Measurements from ENCODE around the gene RHOF. TPM values are rescaled to one million over a fixed set of nuclear protein-coding genes. Genes with fewer than 3 reads are reported as not detected.

The RHOF gene
- polyA plus RNA-seq, 3 donors from 2014 or later = 97.6 to 183 (median 128) TPM

- H3K36me3 Mint-ChIP-seq = peaks cover 5 to 19% (median 7%) of the 10 kb centered on the region in 3 donors
- peaks cover 17 to 46% (median 32%) of the 10 kb centered on the region in 3 donors for H3K27me3 Mint-ChIP-seq (ENCODE audit: low read depth in 3 of 3)
- DNase-seq = peak; percentile 67 to 76 (median 75)
These were observed 4.2 kb downstream of the RHOF start for GRCh38 chr12:121789233-121789781.

GRCh38 chr12:121788176-121788818, 5.2 kb downstream of the RHOF start:
- Mint-ChIP-seq H3K27ac (peak overlapping the region; percentile 99 to 100 (median 100)), H3K4me1 (peaks cover 88 to 89% of the 10 kb centered on the region in 2 donors), H3K36me3 (peaks cover 8 to 19% (median 11%) of the 10 kb centered on the region in 3 donors), H3K9me3 (no peaks in the 10 kb centered on the region), H3K4me3 (peak overlapping the region; percentile 86 to 95 (median 92)), H3K27me3 (ENCODE audit: low read depth in 3 of 3) (peaks cover 15 to 46% (median 32%) of the 10 kb centered on the region in 3 donors)
- DNase-seq = no peak

More at GRCh38 chr12:121789233-121789781, 4.2 kb downstream of the RHOF start:
- no peaks in the 10 kb centered on the region for H3K9me3 Mint-ChIP-seq
- H3K4me3 Mint-ChIP-seq = peak overlapping the region; percentile 86 to 95 (median 92)
- peaks cover 80 to 84% of the 10 kb centered on the region in 2 donors for H3K4me1 Mint-ChIP-seq
- H3K27ac Mint-ChIP-seq = peak overlapping the region; percentile 99 to 100 (median 100)

- Mint-ChIP-seq H3K36me3 (peaks cover 8 to 19% (median 11%) of the 10 kb centered on the region in 3 donors), H3K4me1 (peaks cover 92 to 95% of the 10 kb centered on the region in 2 donors), H3K9me3 (no peaks in the 10 kb centered on the region), H3K27me3 (ENCODE audit: low read depth in 3 of 3) (peaks cover 15 to 44% (median 35%) of the 10 kb centered on the region in 3 donors), H3K27ac (peak overlapping the region; percentile 99 to 100 (median 100)), H3K4me3 (peak overlapping the region; percentile 86 to 95 (median 92))
- peak; percentile 53 to 66 (median 64) for DNase-seq
These were observed 6.1 kb downstream of the RHOF start for GRCh38 chr12:121787063-121788025.

GRCh38 chr12:121786440-121786825, 7.1 kb downstream of the RHOF start:
- peak overlapping the region; percentile 83 to 95 (median 92) for H3K4me3 Mint-ChIP-seq
- H3K27ac Mint-ChIP-seq = peak overlapping the region; percentile 99 to 100 (median 100)
- peaks cover 14 to 38% (median 34%) of the 10 kb centered on the region in 3 donors for H3K27me3 Mint-ChIP-seq (ENCODE audit: low read depth in 3 of 3)
- DNase-seq = peak; percentile 61 to 68 (median 64)
- H3K9me3 Mint-ChIP-seq = no peaks in the 10 kb centered on the region
- H3K4me1 Mint-ChIP-seq = peaks cover 92 to 95% of the 10 kb centered on the region in 2 donors
- H3K36me3 Mint-ChIP-seq = peaks cover 9 to 16% (median 12%) of the 10 kb centered on the region in 3 donors

- Mint-ChIP-seq H3K27ac (peak overlapping the region; percentile 92 to 100 (median 98)), H3K27me3 (ENCODE audit: low read depth in 3 of 3) (peaks cover 15 to 25% (median 21%) of the 10 kb centered on the region in 3 donors), H3K36me3 (peaks cover 7 to 16% (median 16%) of the 10 kb centered on the region in 3 donors), H3K4me3 (peak overlapping the region; percentile 58 to 87 (median 61)), H3K4me1 (peaks cover 85 to 87% of the 10 kb centered on the region in 2 donors), H3K9me3 (no peaks in the 10 kb centered on the region)
- no peak for DNase-seq
These were observed 9.0 kb downstream of the RHOF start for GRCh38 chr12:121784460-121784859.

- peak overlapping the region; percentile 53 to 87 (median 64) for H3K4me3 Mint-ChIP-seq
- H3K4me1 Mint-ChIP-seq = peaks cover 80 to 81% of the 10 kb centered on the region in 2 donors
- no peaks in the 10 kb centered on the region for H3K9me3 Mint-ChIP-seq
- peak overlapping the region; percentile 92 to 100 (median 98) for H3K27ac Mint-ChIP-seq
- peaks cover 7 to 16% (median 16%) of the 10 kb centered on the region in 3 donors for H3K36me3 Mint-ChIP-seq
- no peak for DNase-seq
- H3K27me3 Mint-ChIP-seq (ENCODE audit: low read depth in 3 of 3) = peaks cover 15 to 19% (median 19%) of the 10 kb centered on the region in 3 donors
These were observed 9.7 kb downstream of the RHOF start for GRCh38 chr12:121783766-121784165.

- peak overlapping the region; percentile 44 to 84 (median 72) for H3K4me3 Mint-ChIP-seq
- peaks cover 65 to 69% of the 10 kb centered on the region in 2 donors for H3K4me1 Mint-ChIP-seq
- H3K36me3 Mint-ChIP-seq = peaks cover 7 to 16% (median 16%) of the 10 kb centered on the region in 3 donors
- H3K27ac Mint-ChIP-seq = peak overlapping the region; percentile 92 to 100 (median 96)
- H3K9me3 Mint-ChIP-seq = no peaks in the 10 kb centered on the region
- DNase-seq = peak; percentile 43 to 50 (median 45)
- peaks cover 13 to 16% (median 14%) of the 10 kb centered on the region in 3 donors for H3K27me3 Mint-ChIP-seq (ENCODE audit: low read depth in 3 of 3)
These were observed 11.2 kb downstream of the RHOF start for GRCh38 chr12:121781998-121782979.

- H3K4me1 Mint-ChIP-seq = peaks cover 58 to 61% of the 10 kb centered on the region in 2 donors
- peak overlapping the region; percentile 44 to 84 (median 72) for H3K4me3 Mint-ChIP-seq
- peaks cover 9 to 11% (median 11%) of the 10 kb centered on the region in 3 donors for H3K27me3 Mint-ChIP-seq (ENCODE audit: low read depth in 3 of 3)
- no peak for DNase-seq
- H3K36me3 Mint-ChIP-seq = peaks cover 4 to 12% (median 11%) of the 10 kb centered on the region in 3 donors
- H3K9me3 Mint-ChIP-seq = no peaks in the 10 kb centered on the region
- H3K27ac Mint-ChIP-seq = peak overlapping the region; percentile 92 to 100 (median 96)
These were observed 11.9 kb downstream of the RHOF start for GRCh38 chr12:121781484-121781997.

GRCh38 chr12:121780429-121780828, 13.1 kb downstream of the RHOF start:
- no peak for DNase-seq
- Mint-ChIP-seq H3K27me3 (ENCODE audit: low read depth in 3 of 3) (peaks cover 8 to 15% (median 9%) of the 10 kb centered on the region in 3 donors), H3K36me3 (peaks cover 4 to 12% (median 11%) of the 10 kb centered on the region in 3 donors)

GRCh38 chr12:121779422-121779895, 14.0 kb downstream of the RHOF start:
- H3K27ac Mint-ChIP-seq = peak overlapping the region in 3 of 6 donors; percentile 16 to 24 (median 20)
- peaks cover 6 to 13% (median 8%) of the 10 kb centered on the region in 3 donors for H3K27me3 Mint-ChIP-seq (ENCODE audit: low read depth in 3 of 3)
- H3K4me3 Mint-ChIP-seq = no peak overlapping the region
- no peaks in the 10 kb centered on the region for H3K9me3 Mint-ChIP-seq
- H3K36me3 Mint-ChIP-seq = peaks cover 4 to 12% (median 6%) of the 10 kb centered on the region in 3 donors
- H3K4me1 Mint-ChIP-seq = peaks cover 41 to 47% of the 10 kb centered on the region in 2 donors
- DNase-seq = no peak

More at GRCh38 chr12:121780429-121780828, 13.1 kb downstream of the RHOF start:
- Mint-ChIP-seq H3K4me1 (peaks cover 49 to 55% of the 10 kb centered on the region in 2 donors), H3K27ac (peak overlapping the region in 5 of 6 donors; percentile 30 to 95 (median 71)), H3K4me3 (no peak overlapping the region), H3K9me3 (no peaks in the 10 kb centered on the region)

- H3K27me3 Mint-ChIP-seq (ENCODE audit: low read depth in 3 of 3) = peaks cover 6 to 13% (median 7%) of the 10 kb centered on the region in 3 donors
- no peaks in the 10 kb centered on the region for H3K9me3 Mint-ChIP-seq
- peaks cover 2 to 10% (median 6%) of the 10 kb centered on the region in 3 donors for H3K36me3 Mint-ChIP-seq
- H3K4me3 Mint-ChIP-seq = no peak overlapping the region
- H3K4me1 Mint-ChIP-seq = peaks cover 34 to 44% of the 10 kb centered on the region in 2 donors
- H3K27ac Mint-ChIP-seq = peak overlapping the region; percentile 20 to 77 (median 64)
- DNase-seq = no peak
These were observed 14.7 kb downstream of the RHOF start for GRCh38 chr12:121778567-121779421.

Data from immature natural killer cell (primary cell).